MM.1S (cell line): ENCODE data around the gene CLDN6.
A peak's percentile ranks its signal among the peaks of the same experiment; 100 is the strongest.

ENCODE experiments used
- DNase-seq: peaks from one replicate; pipeline ENCODE4 v3.0.0-alpha.2; 2015
- H2AFZ ChIP-seq: fragments of 300-600 bp; sonication (generic); 2 replicates; pipeline ENCODE4 v1.6.0; 2016; ENCODE audit warnings: antibody characterized with exemption, low read length
- H3F3A ChIP-seq: fragments of 300-600 bp; sonication (generic); 2 replicates; pipeline ENCODE4 v1.6.1; 2016; ENCODE audit warnings: mild to moderate bottlenecking, antibody characterized with exemption, low read length, moderate library complexity, mixed read lengths; ENCODE audit not compliant: insufficient read depth
- H3K27ac ChIP-seq: fragments of 300-600 bp; sonication (generic); 2 replicates; pipeline ENCODE4 v1.5.1; 2016; ENCODE audit warnings: mild to moderate bottlenecking, low read length
- H3K27me3 ChIP-seq: fragments of 300-600 bp; sonication (generic); replicated peaks from 2 replicates; pipeline ENCODE4 v1.6.0; 2016; ENCODE audit warnings: low read length; ENCODE audit not compliant: insufficient read depth
- H3K36me3 ChIP-seq: fragments of 300-600 bp; sonication (generic); replicated peaks from 2 replicates; pipeline ENCODE4 v1.6.1; 2016; ENCODE audit warnings: mild to moderate bottlenecking, low read length, mixed read lengths; ENCODE audit not compliant: insufficient read depth
- H3K4me1 ChIP-seq: fragments of 300-600 bp; sonication (generic); 2 replicates; pipeline ENCODE4 v1.6.1; 2016; ENCODE audit warnings: low read length, mixed read lengths
- H3K4me2 ChIP-seq: fragments of 300-600 bp; sonication (generic); 2 replicates; pipeline ENCODE4 v1.6.0; 2016; ENCODE audit warnings: low read depth, low read length
- H3K4me3 ChIP-seq: fragments of 300-600 bp; sonication (generic); 2 replicates; pipeline ENCODE4 v1.5.1; 2016; ENCODE audit warnings: low read length, mixed read lengths
- H3K79me2 ChIP-seq: fragments of 300-600 bp; sonication (generic); 2 replicates; pipeline ENCODE4 v1.6.1; 2016; ENCODE audit warnings: mixed run types, low read length, mixed read lengths
- H3K9ac ChIP-seq: fragments of 300-600 bp; sonication (generic); 2 replicates; pipeline ENCODE4 v1.6.1; 2016; ENCODE audit warnings: low read length, mixed read lengths
- H3K9me2 ChIP-seq: fragments of 300-600 bp; sonication (generic); replicated peaks from 2 replicates; pipeline ENCODE4 v1.6.1; 2016; ENCODE audit warnings: mild to moderate bottlenecking, low read length, mixed read lengths; ENCODE audit not compliant: insufficient read depth
- H3K9me3 ChIP-seq: fragments of 300-600 bp; sonication (generic); replicated peaks from 2 replicates; pipeline ENCODE4 v1.6.1; 2016; ENCODE audit warnings: mild to moderate bottlenecking, low read length, mixed read lengths; ENCODE audit not compliant: insufficient read depth
- H4K20me1 ChIP-seq: fragments of 300-600 bp; sonication (generic); 2 replicates; pipeline ENCODE4 v1.6.1; 2016; ENCODE audit warnings: mild to moderate bottlenecking, low read length, moderate library complexity, mixed read lengths; ENCODE audit not compliant: insufficient read depth
- CTCF ChIP-seq: fragments of 300-600 bp; sonication (generic); IDR thresholded peaks from 2 replicates; pipeline ENCODE4 v1.5.1; 2016; ENCODE audit warnings: antibody characterized with exemption, low read length, mixed read lengths
- EZH2 ChIP-seq: fragments of 300-600 bp; sonication (generic); optimal IDR thresholded peaks from 2 replicates; pipeline ENCODE3; 2017; ENCODE audit warnings: low read depth, mild to moderate bottlenecking, antibody characterized with exemption, low read length, mixed read lengths
- EZH2phosphoT487 ChIP-seq: fragments of 300-600 bp; sonication (generic); IDR thresholded peaks from 2 replicates; pipeline ENCODE4 v1.6.1; 2018; ENCODE audit warnings: antibody characterized with exemption, low read length

The CLDN6 gene

DNA sequence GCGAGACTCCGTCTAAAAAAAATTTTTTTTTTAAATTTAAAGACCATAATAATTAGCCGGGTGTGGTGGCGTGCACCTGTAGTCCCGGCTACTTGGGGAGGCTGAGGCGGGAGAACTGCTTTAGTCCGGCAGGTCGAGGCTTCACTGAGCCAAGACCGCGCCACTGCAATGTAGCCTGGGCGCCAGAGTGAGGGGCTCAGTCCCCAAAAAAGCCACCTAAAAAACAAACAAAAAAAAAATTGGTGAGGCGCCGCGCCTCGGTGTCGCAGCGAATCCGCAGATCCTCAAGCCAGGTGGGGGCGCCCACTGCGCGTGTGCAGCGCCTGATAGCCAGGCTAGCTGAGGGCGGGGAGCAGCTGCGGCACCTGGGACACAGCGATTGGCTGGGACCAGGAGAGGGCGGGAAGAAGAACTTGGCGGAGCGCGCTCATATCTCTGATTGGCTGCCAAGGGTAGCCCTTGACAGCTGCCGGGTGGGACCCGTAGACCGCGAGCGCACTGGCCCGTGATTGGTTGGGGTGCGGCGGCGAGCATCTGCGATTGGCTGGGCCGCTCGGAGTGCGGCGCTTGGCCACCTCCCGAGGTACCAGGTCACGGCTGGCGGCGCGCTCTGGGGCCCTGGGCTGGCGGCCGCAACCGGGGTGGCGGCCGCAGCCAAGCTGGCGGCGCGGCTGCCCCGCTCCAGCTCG lies 14.3 kb downstream of the CLDN6 start:
- DNase-seq, result peak; percentile 99
- Histone ChIP-seq H3F3A (peaks cover 3% of the 10 kb centered on the region; the same call in 1 of the 2 replicates), H3K79me2 (no peaks in the 10 kb centered on the region), H3K4me1 (peaks cover 11% of the 10 kb centered on the region), H3K9me2 (no peaks in the 10 kb centered on the region), H3K4me3 (no peak overlapping the region), H3K27ac (no peak overlapping the region), H4K20me1 (no peaks in the 10 kb centered on the region), H3K9me3 (no peaks in the 10 kb centered on the region), H3K4me2 (peak overlapping the region; percentile 66; the same call in 1 of the 2 replicates), H3K9ac (no peak overlapping the region), H2AFZ (no peak overlapping the region), H3K27me3 (peaks cover 54% of the 10 kb centered on the region), H3K36me3 (no peaks in the 10 kb centered on the region)
- TF ChIP-seq EZH2 (no peak), EZH2phosphoT487 (no peak), CTCF (peak; percentile 48)

DNA sequence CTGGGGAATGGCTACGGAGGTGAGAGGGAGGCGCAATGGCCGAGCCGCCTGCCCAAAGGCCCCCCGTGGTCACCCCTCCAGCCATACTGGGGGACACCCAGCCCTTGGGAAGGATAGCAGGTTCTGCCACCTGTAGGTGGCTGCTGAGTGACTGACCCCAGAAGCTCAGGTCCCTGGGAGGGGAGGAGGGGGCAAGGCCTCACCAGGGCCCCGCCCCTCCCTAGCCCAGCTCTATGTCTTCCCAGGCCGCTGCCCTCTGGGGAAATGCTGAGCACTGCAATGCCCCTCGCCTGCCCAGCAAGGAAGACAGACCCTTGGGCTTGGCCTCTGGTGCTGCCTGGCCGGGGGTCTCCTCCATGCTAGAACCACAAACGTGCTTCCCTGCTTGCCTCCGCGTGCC lies 16.7 kb downstream of the CLDN6 start:
- Histone ChIP-seq H4K20me1 (no peaks in the 10 kb centered on the region), H3K79me2 (no peaks in the 10 kb centered on the region), H2AFZ (no peak overlapping the region), H3K27me3 (peaks cover 64% of the 10 kb centered on the region), H3K4me2 (no peak overlapping the region), H3K4me3 (no peak overlapping the region), H3K9me3 (no peaks in the 10 kb centered on the region), H3K36me3 (no peaks in the 10 kb centered on the region), H3F3A (no peaks in the 10 kb centered on the region), H3K4me1 (no peaks in the 10 kb centered on the region), H3K9me2 (no peaks in the 10 kb centered on the region), H3K9ac (no peak overlapping the region), H3K27ac (no peak overlapping the region)
- TF ChIP-seq EZH2, result no peak
- no peak for DNase-seq

DNA sequence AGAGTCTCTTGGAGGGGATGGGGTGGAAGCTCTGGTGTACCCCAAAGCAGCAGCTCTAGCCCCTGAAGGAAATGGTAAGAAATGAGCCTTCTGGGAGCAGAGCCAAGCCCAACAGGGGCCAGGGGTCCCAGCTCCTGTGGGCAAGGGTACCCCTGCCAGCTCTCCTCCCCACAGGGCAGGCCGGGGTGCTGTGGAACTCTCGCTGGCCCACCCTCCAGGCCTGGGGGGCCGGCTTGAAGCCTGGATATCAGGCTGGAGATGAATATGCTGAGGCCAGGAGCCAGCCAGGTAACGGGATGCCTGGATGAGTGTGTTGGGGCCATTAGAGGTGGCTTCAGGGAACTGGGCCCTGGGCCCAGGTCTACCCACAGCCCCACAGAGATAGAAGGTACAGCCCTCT lies 17.4 kb downstream of the CLDN6 start:
- Histone ChIP-seq H3K27me3 (peaks cover 72% of the 10 kb centered on the region), H3K4me2 (no peak overlapping the region), H3K79me2 (no peaks in the 10 kb centered on the region), H3K27ac (no peak overlapping the region), H3K36me3 (no peaks in the 10 kb centered on the region), H2AFZ (no peak overlapping the region), H3K9ac (no peak overlapping the region), H3K4me3 (no peak overlapping the region), H3K4me1 (no peaks in the 10 kb centered on the region), H3F3A (no peaks in the 10 kb centered on the region), H3K9me3 (no peaks in the 10 kb centered on the region), H3K9me2 (no peaks in the 10 kb centered on the region), H4K20me1 (no peaks in the 10 kb centered on the region)
- DNase-seq, result no peak
- no peak for TF ChIP-seq EZH2phosphoT487
- TF ChIP-seq EZH2, result no peak
- no peak for TF ChIP-seq CTCF

GRCh38 chr16:2999929-3000328 lies 18.1 kb downstream of the CLDN6 start:
- no peak for TF ChIP-seq EZH2
- TF ChIP-seq EZH2phosphoT487, result no peak
- TF ChIP-seq CTCF, result no peak
- H3K9ac ChIP-seq, result no peak overlapping the region
- H3K27me3 ChIP-seq, result peaks cover 78% of the 10 kb centered on the region
- H3K79me2 ChIP-seq, result no peaks in the 10 kb centered on the region
- H2AFZ ChIP-seq, result no peak overlapping the region
- DNase-seq, result no peak
- no peaks in the 10 kb centered on the region for H3K9me3 ChIP-seq
- no peak overlapping the region for H3K27ac ChIP-seq
- H3K4me1 ChIP-seq, result no peaks in the 10 kb centered on the region
- no peaks in the 10 kb centered on the region for H3F3A ChIP-seq
- no peaks in the 10 kb centered on the region for H3K9me2 ChIP-seq
- no peaks in the 10 kb centered on the region for H4K20me1 ChIP-seq
- no peaks in the 10 kb centered on the region for H3K36me3 ChIP-seq
- no peak overlapping the region for H3K4me2 ChIP-seq
- H3K4me3 ChIP-seq, result no peak overlapping the region
